ENCODE data around the gene UROD. TPM values are rescaled to one million over a fixed set of nuclear protein-coding genes. Genes with fewer than 3 reads are reported as not detected.
"Not testable (repeated sequence)": the region's sequence is repeated elsewhere in the genome, so short reads cannot be mapped to it uniquely, and the experiment has no call there.

UROD gene
- total and polyA plus RNA-seq, 3 donors from 2014 or later = 111 to 187 (median 127) TPM

DNA sequence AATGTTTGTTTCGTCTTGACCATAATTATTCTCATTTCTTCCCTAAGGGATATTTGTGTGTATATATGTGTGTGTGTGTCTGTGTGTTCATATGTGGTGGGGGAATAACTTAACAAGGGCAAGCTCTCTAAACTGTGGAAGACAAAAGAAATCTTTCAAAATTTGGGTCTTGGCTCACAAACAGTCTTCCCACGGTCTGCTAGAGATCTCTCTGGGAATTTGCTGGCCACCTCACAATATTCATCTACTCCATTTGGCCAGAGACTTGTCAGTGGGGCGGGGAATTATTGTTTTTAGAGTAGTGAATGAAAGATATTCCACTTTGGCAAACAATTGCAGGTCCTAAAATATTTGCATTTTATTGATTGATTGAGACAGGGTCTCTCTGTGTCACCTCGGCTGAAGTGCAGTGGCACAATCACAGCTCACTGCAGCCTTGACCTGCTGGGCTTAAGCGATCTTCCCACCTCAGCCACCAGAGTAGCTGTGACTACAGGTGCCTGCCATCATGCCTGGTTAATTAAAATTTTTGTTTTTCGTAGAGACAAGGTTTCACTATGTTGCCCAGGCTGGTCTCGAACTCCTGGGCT is 17.6 kb upstream of the UROD start:
- Histone ChIP-seq H3K36me3 (ENCODE audit: low read depth, missing control alignments) (no peaks in the 10 kb centered on the region), H3K4me3 (no peak overlapping the region), H3K27ac (no peak overlapping the region), H3K27me3 (no peaks in the 10 kb centered on the region), H3K4me1 (no peaks in the 10 kb centered on the region), H3K9me3 (no peaks in the 10 kb centered on the region)
- 64 to 74% methylated on average over 7 of the region's 7 CpGs for WGBS, 2 donors
- intact Hi-C loops (cut with DNase I; ENCODE audit: low total_unique reads) = no loop called here
- no peak for TF ChIP-seq POLR2A (IDR thresholded peaks at IDR 0.05)
- TF ChIP-seq, protein P1, sequence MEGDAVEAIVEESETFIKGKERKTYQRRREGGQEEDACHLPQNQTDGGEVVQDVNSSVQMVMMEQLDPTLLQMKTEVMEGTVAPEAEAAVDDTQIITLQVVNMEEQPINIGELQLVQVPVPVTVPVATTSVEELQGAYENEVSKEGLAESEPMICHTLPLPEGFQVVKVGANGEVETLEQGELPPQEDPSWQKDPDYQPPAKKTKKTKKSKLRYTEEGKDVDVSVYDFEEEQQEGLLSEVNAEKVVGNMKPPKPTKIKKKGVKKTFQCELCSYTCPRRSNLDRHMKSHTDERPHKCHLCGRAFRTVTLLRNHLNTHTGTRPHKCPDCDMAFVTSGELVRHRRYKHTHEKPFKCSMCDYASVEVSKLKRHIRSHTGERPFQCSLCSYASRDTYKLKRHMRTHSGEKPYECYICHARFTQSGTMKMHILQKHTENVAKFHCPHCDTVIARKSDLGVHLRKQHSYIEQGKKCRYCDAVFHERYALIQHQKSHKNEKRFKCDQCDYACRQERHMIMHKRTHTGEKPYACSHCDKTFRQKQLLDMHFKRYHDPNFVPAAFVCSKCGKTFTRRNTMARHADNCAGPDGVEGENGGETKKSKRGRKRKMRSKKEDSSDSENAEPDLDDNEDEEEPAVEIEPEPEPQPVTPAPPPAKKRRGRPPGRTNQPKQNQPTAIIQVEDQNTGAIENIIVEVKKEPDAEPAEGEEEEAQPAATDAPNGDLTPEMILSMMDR (IDR thresholded peaks at IDR 0.05) = no peak
- no peak for DNase-seq

DNA sequence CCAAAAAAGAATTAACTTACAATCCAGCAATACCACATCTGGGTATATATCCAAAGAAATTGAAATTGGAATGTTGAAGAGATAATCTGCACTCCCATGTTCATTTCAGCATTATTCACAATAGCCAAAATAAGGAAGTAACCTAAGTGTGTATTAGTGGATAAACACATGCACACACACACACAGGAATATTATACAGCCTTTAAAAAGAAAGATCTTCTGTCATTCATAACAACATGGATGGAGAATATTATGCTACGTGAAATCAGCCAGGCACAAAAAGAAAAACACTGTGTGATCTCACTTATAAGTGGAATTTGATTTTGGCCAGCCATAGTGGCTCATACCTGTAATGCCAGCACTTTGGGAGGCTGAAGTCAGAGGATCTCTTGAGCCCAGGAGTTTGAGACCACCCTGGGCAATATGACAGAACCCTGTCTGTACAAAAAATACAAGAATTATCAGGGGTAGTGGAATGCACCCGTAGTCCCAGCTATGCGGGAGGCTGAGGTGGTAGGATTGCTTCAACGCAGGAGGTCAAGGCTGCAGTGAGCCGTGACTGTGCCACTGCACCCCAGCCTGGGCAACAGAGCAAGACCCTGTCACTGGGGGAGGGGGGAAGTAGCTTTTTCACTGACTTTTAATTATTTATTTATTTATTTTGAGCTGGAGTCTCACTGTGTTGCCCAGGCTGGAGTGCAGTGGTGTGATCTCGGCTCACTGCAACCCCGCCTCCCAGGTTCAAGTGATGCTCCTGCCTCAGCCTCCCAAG is 16.4 kb upstream of the UROD start:
- no peak overlapping the region for H3K27ac ChIP-seq
- no peaks in the 10 kb centered on the region for H3K27me3 ChIP-seq
- no peaks in the 10 kb centered on the region for H3K9me3 ChIP-seq
- H3K4me3 ChIP-seq = no peak overlapping the region
- 89 to 98% methylated on average over 7 of the region's 7 CpGs for WGBS, 2 donors
- intact Hi-C loops (cut with DNase I; ENCODE audit: low total_unique reads) = no loop called here
- peaks cover under 1% of the 10 kb centered on the region for H3K4me1 ChIP-seq
- DNase-seq = no peak
- no peak for TF ChIP-seq POLR2A (IDR thresholded peaks at IDR 0.05)
- TF ChIP-seq, protein P1 (IDR thresholded peaks at IDR 0.05) = no peak
- H3K36me3 ChIP-seq (ENCODE audit: low read depth, missing control alignments) = no peaks in the 10 kb centered on the region

DNA sequence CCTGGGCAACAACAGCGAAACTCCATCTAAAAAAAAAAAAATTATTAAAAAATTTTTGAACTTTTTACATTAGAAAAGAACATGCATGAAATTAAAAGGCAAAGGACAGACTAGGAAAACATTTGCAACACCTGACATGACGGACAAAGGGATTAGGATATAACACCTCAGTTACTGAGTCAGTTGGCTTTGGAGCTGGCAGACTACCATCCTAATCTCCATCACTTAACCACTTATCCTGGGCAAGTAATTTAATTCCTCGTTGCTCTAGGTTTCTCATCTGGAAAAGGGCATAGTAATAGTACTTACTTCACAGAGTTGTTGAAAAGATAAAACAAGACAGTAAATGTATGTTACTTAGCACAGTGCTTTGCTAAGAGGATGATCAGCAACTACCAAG is 12.8 kb upstream of the UROD start:
- intact Hi-C loops (cut with DNase I; ENCODE audit: low total_unique reads) = no loop called here
- H3K4me3 ChIP-seq = no peak overlapping the region
- H3K27ac ChIP-seq = no peak overlapping the region
- no peaks in the 10 kb centered on the region for H3K36me3 ChIP-seq (ENCODE audit: low read depth, missing control alignments)
- TF ChIP-seq, protein P1 (IDR thresholded peaks at IDR 0.05) = no peak
- TF ChIP-seq POLR2A (IDR thresholded peaks at IDR 0.05) = no peak
- 87 to 91% methylated on average over 3 of the region's 3 CpGs for WGBS, 2 donors
- H3K4me1 ChIP-seq = peaks cover 7% of the 10 kb centered on the region
- H3K27me3 ChIP-seq = no peaks in the 10 kb centered on the region
- H3K9me3 ChIP-seq = no peaks in the 10 kb centered on the region
- no peak for DNase-seq

DNA sequence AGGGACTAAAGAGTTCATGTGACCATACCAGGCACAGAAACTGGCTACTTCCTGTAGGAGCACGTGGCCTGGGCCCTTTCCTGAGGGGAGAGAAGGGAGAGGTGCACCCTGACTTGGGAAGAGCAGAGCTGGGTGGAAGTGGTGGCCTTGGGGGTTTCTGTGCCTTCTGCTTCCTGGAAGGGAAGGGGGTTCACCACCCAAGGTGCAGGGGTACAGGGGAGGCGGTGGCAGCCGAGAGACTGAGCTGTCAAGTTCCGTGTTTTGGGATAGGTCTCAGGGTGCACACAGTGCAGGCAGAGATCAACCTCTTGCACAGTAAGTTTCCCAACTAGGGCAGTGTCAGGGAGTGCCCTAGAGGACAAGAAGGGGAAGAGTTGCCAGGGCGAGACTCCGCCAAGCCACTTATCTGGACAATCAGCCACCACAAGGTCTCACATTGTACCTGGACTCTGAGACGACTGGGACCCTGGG is 11.0 kb upstream of the UROD start:
- H3K4me1 ChIP-seq = peaks cover 7% of the 10 kb centered on the region
- H3K27me3 ChIP-seq = no peaks in the 10 kb centered on the region
- TF ChIP-seq, protein P1 (IDR thresholded peaks at IDR 0.05) = no peak
- no peak for TF ChIP-seq POLR2A (IDR thresholded peaks at IDR 0.05)
- intact Hi-C loops (cut with DNase I; ENCODE audit: low total_unique reads) = no loop called here
- no peaks in the 10 kb centered on the region for H3K9me3 ChIP-seq
- peak; percentile 66 for DNase-seq
- H3K27ac ChIP-seq = no peak overlapping the region
- no peak overlapping the region for H3K4me3 ChIP-seq
- no peaks in the 10 kb centered on the region for H3K36me3 ChIP-seq (ENCODE audit: low read depth, missing control alignments)
- 55 to 81% methylated on average over 7 of the region's 7 CpGs for WGBS, 2 donors

DNA sequence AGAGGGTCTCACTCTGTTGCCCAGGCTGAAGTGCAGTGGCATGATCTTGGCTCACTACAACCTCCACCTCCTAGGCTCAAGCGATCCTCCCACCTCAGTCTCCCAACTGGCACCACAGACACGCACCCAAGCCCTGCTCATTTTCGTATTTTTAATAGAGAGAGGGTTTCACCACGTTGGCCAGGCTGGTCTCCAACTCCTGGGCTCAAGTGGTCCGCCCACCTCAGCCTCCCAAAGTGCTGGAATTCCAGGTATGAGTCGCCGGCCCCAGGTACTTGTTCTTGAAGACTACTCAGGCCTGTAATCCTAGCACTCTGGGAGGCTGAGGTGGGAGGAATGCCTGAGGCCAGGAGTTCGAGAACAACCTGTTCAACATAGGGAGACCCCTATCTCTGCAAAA is 10.5 kb upstream of the UROD start:
- WGBS, 2 donors = 85 to 95% methylated on average over 8 of the region's 8 CpGs
- H3K4me3 ChIP-seq; DNase-seq; H3K36me3 ChIP-seq (ENCODE audit: low read depth, missing control alignments); H3K27ac ChIP-seq; H3K4me1 ChIP-seq; intact Hi-C loops (cut with DNase I; ENCODE audit: low total_unique reads); H3K27me3 ChIP-seq; H3K9me3 ChIP-seq: not testable (repeated sequence)
